ENCODE measurements around the gene MCFD2.
A peak's percentile ranks its signal among the peaks of the same experiment; 100 is the strongest.

The MCFD2 gene

GRCh38 chr2:46915281-46915810 is at the start of gene MCFD2:
MCFD2 (minus strand) TSS chr2:46915806; CDS start chr2:46909171, 6,635 bp downstream.
- no peak for DNase-seq (ENCODE audit: low read depth)

DNA sequence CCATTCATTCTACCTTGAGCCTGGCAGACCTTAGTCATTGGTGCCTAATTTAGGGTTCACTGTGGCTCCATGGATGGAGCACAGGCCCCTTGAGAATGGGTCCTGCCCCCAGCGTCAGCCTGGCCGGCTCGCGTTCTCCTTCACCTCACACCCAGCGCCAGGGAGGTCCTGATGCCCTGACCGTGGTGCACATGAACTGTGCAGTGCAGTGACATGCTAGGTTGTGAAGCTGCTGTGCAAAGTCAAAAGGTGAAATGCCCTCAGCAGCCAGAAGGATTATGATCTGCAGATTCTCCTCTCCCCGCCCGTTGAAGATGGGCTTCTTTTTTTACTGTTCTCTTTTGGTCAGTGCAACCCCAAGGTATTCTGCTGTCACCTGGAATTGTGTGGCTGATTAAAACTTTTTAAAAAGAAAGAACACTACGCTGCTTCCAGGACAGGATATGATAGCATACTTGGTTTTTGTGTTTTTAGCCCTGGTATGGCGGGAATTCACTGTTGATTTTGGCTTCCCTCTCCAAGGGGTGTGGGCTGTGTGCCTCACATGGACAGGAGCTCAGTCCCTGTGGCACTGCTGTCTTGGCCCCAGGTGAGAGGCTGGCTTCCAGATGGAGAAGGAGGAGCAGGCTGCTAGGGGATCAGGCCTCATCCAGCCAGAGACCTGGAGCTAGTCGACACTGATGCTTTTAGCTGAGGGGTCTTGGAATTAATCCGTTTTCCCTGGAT is 49.4 kb upstream of the MCFD2 start:
- no peak for DNase-seq (ENCODE audit: low read depth)

GRCh38 chr2:46963941-46964673 is 48.5 kb upstream of the MCFD2 start:
- DNase-seq (ENCODE audit: low read depth), result no peak

DNA sequence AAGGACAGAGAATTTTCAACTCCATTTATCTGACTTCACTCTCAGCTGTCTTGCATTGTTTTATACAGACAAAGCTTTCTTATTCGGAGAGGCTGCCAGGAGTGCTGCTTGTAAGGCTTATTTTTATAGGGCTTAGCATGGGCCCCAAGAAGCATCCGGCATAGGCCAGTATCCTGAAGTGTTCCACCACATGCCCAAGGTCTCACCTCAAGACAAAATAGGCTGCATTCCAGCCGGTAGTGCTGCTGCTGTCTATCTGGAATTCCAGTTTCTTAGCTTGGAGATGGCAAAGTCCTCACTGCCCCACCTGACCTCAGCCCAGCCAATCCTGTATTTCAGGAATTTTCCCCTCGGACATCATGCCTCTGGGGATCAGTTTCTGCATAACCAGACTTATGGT is 47.6 kb upstream of the MCFD2 start:
- DNase-seq (ENCODE audit: low read depth), result no peak

DNA sequence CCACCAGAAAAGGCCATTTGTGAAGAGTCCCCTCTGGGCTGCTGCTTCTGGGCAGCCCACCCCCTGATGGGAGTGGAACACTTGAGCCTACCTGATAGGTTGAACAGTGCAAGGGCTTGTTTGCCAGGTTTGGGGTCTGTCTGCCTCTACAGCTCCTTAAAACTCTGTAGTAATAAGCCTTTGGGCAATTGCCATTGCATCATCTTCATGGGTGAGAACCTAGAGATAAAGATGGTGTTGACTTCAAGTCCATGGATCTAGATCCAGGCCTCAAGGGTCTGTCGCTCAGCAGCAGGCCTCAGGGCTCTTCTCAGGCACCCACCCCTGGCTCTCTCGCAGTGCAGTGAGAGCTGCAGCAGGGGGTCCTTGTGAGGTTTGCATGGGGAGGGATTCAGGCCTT is 47.1 kb upstream of the MCFD2 start:
- no peak for DNase-seq (ENCODE audit: low read depth)

DNA sequence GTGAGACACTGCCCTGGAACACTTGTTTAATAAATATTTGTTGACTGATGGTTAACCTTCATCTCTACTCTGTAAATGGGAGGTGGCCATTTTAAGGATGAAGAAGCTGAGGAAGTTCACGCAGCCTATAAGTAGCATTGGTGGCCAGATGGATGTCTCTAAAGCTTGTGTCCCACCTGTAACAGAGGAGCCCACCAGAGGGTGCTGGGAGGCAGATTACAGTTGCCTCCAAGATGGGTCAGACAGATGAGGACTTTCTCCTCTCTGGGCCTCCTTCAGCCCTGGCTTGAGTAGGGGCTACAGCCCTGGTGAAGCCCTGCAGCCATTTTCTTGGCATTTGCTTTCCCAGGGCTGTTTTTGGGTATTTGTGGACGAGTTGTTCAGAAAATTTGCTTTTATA is 45.0 kb upstream of the MCFD2 start:
- no peak for DNase-seq (ENCODE audit: low read depth)

DNA sequence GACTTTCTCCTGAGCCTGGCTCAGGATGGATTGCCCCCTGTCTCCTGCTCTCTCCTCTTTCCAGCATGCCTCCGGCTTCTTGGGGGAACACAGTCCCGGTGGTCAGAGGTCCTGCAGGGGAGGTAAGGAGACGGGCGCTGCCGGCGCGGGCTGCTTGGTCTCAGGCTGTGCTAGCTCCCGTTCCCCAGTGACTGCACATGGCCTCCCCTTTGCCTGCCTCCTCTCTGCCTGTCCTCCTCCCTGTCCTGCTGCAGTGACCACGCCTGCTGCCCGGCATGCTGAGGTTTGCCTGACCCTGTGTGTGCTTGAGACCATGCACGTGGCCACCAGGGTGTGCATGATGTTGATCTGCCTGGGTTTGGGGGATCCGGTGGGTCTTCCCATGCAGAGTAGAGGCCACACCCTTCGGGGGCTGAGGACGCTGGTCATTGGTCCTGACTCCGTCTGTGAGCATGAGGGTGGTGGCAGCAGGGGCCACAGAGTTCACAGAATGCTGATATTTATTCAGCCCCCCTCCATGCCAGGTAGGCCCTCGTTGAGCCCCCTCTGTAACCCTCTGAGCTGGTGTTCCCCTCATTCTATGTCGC is 42.9 kb upstream of the MCFD2 start:
- DNase-seq (ENCODE audit: low read depth), result no peak

GRCh38 chr2:46956981-46957531 is 41.5 kb upstream of the MCFD2 start:
- no peak for DNase-seq (ENCODE audit: low read depth)

- DNase-seq (ENCODE audit: low read depth), result no peak
These were observed 40.2 kb upstream of the MCFD2 start for GRCh38 chr2:46955764-46956163.

GRCh38 chr2:46954951-46955571 is 39.5 kb upstream of the MCFD2 start:
- no peak for DNase-seq (ENCODE audit: low read depth)

GRCh38 chr2:46952171-46952570 is 36.6 kb upstream of the MCFD2 start:
- no peak for DNase-seq (ENCODE audit: low read depth)

GRCh38 chr2:46951290-46952064 is 35.9 kb upstream of the MCFD2 start:
- DNase-seq (ENCODE audit: low read depth), result no peak

GRCh38 chr2:46950314-46950713 is 34.7 kb upstream of the MCFD2 start:
- DNase-seq (ENCODE audit: low read depth), result no peak

DNA sequence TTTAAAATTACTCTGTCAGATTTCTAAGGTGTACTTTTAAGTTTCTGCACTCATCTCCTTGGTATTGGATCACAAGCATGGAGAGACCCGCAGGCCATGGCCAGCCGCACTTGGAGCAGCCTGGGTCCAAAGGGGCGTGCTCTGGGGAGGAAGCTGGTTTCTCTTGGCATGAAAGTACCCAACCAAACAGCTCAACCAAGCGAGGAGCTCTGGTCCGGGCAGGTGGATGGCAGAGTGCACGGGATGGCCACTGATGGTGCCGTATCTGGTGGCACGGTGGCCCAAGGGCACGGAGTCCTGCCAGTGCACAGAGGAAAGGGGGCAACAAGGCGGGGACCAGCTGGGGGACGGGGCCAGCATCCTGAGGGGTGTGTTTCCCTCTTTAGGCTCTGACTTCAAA is 32.2 kb upstream of the MCFD2 start:
- no peak for DNase-seq (ENCODE audit: low read depth)

DNA sequence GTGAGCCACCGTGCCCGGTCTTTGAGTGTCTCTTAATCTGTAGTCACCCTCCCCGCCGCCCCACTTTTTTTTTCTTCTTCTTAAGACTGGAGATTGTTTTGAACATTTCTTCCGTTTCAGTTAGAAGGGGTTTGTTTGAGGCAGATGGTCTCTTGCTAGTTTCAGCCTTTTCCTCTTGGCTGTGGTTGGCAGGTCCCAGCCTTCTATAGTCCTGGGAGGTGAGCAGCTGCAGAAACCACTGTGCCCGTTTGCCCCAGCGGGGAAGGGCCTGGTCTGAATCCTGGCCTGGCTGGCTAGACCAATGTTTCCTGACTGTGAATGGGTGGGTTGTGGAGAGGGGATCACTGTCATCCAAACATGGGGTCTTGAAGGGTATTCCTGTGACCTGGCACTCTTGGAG is 30.1 kb upstream of the MCFD2 start:
- no peak for DNase-seq (ENCODE audit: low read depth)

GRCh38 chr2:46943881-46944798 is 28.5 kb upstream of the MCFD2 start:
- peak; percentile 48 for DNase-seq (ENCODE audit: low read depth)

DNA sequence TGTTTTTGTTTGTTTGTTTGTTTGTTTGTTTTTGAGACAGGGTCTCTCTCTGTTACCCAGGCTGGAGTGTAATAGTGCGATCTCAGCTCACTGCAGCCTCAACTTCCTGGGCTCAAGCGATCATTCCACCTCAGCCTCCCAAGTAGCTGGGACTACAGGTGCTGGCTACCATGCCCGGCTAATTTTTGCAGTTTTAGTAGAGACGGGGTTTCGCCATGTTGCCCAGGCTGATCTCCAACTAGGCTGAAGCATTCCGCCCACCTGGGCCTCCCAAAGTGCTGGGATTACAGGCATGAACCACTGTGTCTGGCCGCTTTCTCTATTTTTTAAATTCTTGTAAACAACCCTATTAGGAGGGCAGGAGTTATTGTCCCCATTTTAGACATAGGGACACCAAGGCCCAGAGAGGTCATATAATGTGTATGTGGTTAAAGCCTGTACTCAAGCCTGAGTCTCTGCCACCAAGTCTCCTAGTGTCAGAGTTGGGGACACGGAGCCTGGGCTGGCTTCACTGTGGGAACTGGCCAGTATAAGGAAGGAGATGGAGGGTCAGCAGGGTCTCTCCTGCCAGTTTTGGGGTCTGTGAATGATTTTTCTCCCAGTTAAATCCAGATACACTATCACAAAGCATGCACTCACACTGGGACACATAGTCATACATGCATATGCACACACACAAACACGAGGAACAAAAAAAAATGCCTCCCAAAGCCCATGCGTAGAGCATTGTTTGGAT is 27.5 kb upstream of the MCFD2 start:
- no peak for DNase-seq (ENCODE audit: low read depth)

DNA sequence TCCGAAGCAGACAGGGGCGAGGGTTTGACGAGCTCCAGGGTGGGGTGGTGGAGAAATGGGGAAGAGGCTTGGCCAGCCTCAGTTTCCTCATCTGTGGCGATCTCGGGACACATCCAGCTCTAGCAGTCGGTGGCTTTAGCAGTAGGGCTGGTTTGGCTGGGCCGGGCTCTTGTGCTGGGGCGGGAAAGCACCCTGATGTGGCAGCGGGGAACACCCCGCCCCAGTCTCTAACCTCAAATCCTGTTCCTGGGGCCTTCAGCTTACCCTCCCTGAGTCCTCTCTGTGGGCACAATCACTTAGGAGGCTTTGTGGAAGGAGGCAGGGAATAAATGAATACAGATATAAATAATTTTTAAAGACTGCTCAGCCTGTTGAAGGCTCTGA is 26.5 kb upstream of the MCFD2 start:
- peak; percentile 65 for DNase-seq (ENCODE audit: low read depth)

DNA sequence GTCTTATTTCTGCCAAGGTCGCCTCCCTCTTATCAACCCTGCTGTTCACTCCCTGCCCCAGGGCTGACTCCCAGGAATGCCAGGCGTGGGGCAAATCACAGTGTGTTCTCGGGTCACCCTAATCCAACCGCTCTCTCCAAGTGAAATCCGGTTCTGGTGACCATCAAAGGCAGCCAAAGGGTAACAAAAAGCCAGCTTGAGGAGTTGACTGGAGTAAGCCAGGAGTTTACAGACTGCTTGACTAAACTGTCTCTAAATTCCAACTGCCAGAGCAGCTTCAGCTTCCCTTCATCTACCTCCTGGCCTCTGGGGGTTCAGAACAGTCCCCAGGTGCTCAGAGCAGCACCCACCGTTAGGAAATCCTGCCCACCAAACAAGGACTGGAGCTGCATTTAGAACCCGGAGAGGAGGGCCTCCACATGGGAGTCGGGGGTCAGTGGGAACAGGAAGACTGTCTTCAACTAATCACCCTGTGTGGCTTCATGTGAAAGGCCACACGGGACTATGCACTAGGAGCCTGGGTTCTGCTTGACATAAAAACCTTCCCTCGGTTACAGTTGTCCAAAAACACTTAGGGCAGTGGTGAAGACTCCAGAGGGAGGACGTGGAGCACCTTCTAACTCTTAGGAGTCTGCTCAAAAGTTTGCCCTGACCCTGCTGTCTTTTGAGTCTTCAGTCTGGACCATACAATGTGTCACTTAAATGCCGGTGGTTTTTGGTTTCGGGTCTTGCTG is 24.2 kb upstream of the MCFD2 start:
- DNase-seq (ENCODE audit: low read depth), result no peak

Data from activated T-cell treated with anti-CD3 and anti-CD28 coated beads for 48 hours (primary cell).